ENCODE data around the gene CAMTA1.

The CAMTA1 gene

DNA sequence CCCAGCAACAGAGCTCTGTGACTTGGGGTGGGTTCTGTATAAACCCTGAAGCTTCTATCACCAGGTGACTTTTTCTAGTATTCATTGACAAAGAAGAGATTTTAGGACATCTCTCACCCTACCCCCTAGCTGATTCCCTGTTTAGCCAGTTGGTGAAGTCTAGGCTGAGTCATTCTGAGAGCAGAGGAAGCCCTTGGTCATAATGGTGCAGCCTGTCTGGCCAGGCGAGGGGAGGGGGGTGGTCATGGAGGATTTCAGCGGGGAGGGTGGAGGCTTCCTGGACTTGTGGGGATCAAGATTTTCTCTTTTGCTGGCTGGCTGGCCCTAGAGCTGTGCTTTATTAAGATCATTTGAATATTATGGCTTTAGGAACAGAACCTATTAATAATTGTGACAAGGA lies 262.6 kb downstream of the CAMTA1 start:
- DNase-seq, result no peak

DNA sequence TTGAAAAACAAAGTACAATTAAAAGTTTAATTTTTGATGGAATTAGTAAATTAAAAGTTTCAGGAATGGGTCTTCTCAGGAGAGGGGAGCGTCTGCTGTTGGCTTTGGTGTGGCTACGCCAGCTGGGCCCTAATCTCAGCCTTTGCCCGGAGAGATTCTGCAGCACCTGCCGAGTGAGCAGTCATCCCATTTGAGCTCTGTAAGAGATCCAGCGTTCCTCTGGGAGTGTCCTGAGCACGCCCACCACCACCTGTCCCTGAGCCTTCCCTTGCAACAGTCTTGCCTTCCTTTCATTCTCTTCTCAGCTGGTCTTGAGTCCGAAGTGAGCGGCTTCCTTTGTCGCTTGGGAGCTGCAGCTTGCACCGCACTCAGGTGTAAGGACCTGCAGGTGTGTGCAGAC lies 263.1 kb downstream of the CAMTA1 start:
- no peak for DNase-seq

DNA sequence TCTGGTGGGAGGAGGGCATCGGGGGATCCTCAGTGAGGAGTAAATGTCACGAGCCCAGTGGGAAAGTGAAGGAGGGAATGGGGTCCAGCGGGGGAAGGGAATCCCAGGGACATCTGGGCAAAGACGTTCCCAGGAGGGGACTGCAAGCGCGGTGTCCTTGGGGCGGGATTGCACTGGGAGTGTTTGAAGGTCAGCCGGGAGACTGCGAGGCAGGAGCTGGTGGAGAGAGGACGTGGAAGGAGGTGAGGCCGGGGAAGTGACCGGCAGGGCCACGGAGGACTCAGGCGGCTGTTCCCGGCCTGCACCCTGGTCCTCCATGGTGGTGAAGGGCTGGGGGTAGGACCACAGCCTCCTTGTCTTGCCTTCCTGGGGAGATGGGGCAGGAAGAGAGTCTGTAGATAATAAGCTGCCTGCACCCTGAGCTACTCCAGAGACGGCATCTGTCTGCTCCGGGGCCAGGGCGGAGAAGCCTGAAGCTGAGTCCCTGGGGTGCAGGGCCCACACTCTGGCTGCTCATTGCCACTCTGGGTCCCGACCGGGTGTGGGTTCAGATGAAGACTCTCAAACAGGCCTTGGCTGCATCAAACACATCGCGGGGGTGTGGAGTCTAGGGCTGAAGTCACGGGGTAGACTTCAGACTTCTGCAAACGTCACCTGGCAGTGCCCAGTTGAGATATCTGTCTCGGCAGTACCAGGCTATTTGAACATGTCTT lies 264.8 kb downstream of the CAMTA1 start:
- no peak for DNase-seq

DNA sequence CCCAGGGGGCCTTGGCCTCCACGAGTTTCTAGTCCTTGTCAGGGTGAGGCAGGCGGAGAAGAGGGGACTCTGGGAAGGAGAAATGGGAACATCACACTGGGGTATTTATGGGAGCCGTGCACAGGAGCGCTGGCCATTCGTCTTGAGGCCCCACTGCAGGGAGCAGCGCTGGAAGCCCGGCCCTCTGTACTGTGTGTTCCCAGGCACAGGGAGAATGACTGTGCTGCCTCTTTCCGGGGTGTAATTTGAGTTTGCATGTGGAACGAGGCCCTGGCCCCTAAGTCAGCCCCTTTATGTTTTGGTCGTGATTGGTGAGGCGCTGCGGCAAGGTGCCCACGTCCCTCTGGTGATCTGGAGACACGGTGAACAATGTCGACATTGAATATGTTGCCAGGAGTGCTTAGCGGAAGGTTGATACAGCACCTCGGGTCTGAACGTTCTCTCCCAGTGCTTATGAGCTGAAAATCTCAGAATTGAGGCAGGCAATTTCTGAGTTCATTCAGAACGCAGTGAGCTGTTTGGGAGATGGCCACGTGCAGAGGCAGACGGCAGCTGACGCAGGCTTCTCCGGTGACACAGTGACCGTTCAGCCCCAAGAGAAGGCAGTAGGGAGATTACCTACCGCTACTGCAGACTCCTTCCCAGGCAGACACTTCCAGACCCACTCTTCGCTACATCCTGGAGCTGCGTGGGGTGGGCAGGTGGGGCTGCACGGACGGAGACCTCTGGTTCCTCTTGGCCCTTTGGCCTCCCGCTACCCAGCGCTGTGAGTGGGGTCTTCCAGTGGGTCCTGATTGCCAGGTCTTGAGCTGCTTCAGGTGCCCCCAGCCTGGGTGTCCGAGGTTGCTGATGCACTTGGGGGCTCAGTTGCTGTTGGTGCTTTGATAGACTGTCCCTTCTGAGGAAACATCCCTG lies 265.8 kb downstream of the CAMTA1 start:
- DNase-seq, result no peak

DNA sequence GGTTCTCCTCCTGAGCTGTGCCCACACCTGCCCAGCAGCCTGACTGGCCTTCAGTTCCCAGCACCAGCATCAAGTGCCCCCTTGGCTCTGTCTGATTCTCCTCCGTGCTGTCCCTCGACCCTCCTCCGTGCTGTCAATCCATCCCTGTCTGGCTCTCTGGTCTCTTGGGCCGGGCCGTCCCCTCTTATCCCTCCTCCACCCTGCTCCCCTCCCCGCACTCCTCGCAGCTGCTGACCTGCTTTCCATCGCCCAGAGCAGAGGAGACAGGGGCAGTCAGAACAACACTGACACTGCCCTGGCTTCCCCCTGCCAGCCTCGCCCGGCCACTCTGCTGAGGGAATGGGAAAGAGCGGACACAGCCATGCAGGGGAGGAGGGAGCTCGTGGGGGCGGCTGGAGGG lies 267.4 kb downstream of the CAMTA1 start:
- DNase-seq, result no peak

DNA sequence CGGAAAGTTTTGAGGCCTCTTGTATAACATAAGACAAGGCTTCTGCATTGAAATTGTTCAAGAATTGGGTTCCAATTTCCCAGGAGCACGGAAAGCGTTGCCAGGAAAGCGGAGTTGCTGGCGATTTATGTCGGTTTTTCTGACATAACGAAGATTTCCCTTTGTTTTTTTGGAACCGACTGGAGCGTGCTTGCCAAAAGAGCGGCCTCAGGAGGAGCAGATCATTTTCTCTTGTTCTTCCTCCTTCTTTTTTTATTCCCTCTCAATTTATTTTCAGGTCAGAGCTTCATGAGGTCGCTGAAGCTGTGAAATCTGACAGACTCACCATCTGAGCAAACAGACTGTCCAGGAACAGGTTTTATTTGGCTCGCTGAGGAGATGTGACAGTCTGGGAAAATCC lies 275.5 kb downstream of the CAMTA1 start:
- no peak for DNase-seq

DNA sequence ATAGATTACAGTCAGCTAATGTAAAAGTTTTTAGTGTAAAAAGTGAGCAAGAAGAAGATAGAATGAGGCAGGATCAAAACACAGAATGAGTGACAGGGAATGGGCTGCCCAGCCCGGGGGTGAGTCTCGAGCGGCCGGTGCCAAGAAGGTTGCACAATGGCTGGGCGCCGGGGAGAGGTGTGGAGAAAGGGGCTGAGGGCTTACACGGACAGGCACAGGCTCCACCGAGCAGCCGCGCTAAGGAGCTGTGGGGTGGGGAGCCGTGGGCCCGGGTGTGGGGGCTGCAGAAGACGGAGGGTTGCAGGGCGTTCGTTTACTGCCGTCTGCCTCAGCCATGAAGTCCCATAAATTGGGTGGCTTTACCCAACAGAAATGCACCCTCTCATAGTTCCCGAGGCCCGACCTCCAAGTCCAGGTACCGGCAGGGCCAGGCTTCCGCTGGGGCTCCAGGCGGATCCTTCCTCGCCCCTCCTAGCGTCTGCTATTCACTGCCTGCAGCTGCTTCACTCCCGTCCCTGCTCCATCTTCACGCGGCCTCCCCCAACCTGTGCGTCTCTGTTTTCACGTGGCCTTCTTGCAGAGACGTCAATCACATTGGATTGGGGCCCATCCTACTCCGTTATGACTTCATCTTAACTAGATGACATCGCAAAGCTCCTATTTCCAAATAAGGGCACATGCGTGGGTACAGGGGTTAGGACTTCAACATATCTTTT lies 277.2 kb downstream of the CAMTA1 start:
- DNase-seq, result no peak

DNA sequence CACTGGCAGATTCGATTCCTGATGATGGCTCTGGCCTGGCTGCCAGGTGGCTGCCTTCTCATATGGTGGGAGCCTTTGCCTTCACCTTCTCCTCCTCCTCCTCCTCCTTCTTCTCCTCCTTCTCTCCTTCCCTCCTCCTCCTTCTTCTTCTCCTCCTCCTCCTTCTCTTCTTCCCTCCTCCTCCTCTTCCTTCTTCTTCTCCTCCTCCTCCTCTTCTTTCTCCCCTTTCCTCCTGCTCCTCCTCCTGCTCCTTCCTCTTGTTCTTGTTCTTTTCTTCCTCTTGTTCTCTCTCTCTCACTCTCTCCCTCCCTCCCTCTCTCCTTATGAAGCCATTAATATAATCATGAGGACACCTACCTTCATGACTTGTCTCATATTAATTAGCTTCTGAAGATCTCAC lies 278.7 kb downstream of the CAMTA1 start:
- no peak for DNase-seq

DNA sequence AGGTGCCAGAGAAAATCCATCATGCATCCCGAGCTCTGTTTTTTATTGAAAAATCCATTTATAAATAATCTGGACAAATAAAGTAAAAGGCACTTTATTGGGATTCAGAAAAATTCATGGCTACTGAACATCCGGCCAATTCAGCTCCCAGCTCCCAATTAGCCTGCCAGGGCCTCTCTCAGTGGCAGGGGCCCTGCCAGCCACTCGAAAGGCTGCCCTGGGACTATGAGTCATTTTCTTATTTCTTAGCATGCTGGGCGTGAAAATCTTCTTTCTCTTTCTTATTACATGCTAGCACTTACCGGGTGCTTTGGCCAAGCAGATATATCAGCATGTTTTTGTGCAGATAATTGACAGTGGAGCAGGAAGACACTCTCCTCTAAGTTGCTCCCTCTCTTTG lies 283.3 kb downstream of the CAMTA1 start:
- DNase-seq, result no peak

DNA sequence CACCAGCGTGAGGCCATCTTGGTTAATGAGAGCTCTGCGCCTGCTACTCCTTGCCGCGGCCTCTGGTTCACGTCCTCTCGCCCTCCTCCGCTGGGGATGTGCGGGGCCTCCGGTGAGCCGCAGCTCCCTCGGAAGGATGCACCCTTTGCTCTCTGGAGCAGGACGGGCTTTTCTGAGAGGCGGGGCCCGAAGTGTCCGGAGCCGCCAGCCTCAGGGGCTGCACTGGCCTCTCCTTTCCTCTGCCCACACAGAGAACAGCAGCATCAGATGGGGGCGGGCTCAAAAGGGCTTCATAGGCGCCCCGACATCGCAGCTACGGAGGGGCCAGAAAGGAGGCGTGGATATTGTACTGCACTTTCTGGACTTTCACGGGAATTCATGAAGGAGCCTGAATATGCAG lies 284.7 kb downstream of the CAMTA1 start:
- DNase-seq, result no peak

DNA sequence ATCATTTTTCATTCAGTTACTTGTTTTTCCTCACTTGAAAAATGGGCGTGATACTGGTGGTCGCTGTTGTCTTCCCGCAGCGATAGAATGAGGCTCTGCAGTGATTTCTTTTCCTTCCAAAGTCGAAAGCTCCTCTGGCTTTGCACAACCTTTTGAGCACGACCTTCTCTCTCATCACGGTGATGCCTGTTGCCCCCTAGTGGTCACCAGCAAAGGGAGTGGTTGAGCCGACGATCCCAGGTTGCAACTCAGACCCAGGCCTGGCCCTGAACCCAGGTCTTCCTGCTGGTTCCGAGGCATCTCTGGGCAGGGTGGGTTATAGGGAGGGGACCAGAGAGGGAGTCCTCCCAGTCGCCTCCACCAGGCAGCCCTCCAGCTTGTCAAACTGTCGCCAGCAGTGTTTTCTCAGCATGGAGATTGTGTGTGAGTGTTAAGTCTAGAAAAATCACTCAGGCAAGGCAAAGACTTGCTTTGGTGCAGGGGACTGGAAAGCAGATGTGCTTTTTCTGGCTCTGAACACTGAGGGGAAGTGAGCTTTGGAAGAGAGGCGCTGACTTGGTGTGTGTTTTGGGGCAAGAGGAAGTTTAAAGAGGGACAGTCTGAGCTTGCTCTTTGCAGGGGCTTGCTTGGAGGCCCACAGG lies 285.3 kb downstream of the CAMTA1 start:
- DNase-seq, result peak in 3 of 5 experiments; percentile 23 to 51 (median 29)

DNA sequence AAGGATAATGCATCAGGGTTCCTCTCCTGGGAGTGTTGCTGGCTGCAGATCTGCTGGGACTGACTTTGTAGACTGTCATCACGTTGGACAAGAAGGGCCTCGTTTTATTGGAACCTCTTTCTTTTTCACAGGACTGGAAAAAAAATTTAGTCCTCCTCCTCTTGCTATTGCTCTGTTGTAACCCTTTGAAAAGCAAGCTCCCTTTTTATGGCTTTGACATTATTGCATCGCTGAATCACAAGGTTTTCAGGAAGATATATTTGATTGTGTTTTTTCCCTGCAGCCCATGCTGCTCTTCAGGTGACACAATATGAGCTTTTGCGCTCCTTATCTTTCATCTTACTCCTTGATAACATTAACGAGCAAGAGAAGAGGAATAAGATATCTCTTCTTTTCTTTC lies 290.9 kb downstream of the CAMTA1 start:
- no peak for DNase-seq

DNA sequence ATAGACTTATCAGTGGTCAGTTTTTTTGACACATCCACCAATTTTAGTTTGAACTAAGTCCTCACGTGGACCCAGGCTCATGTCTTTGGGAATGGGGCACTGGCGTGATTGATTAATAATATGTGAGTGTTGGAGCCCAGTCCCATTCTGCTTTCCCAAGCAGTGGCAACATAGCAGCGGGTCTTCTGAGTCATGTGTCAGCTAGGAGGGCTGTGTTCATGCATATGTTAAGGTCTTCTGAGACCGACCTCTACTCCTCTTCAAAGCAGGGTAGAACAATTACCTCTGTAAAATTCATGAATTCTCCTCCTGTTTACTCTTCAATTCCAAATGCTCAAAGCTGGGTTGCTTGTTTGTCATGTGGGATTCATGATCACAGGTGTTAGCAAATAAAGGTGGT lies 291.3 kb downstream of the CAMTA1 start:
- DNase-seq, result no peak

DNA sequence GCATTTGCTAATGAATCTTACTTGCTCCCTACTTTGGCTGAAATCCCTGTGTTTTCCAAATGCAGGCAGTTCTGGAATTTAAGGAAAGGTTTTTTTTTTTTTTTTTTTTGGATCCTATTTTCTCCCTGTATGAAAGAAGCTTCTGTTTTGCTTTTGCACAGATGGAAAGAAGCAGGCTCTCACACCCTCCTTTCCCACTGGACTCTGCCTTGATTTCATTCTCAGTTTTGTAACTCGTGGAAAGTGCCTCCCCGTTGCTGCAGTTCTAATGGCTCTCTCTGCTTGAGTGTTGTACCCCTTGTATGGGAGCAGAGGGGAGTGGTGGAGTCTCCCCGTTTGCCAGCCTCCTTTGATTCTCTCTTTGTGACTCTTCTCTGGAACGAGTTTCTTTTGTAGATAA lies 291.9 kb downstream of the CAMTA1 start:
- no peak for DNase-seq

DNA sequence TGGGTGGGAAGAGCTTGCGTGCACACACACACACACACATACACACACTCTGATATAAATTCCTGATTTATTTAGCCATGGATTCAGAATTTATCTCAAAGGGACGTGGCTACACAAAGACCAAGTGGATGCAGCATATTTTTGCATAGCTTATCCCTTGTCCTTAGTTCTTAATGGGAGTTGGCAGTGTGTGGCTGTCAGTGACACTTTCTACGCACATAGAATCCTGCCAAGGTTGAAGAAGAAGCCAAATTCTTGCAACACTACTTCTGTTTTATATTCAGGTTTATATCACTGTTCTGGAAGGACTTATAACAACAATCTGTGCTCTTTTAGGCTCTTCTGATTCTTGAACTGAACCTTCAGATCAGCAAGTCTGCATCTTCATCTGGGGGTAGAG lies 292.7 kb downstream of the CAMTA1 start:
- DNase-seq, result no peak

DNA sequence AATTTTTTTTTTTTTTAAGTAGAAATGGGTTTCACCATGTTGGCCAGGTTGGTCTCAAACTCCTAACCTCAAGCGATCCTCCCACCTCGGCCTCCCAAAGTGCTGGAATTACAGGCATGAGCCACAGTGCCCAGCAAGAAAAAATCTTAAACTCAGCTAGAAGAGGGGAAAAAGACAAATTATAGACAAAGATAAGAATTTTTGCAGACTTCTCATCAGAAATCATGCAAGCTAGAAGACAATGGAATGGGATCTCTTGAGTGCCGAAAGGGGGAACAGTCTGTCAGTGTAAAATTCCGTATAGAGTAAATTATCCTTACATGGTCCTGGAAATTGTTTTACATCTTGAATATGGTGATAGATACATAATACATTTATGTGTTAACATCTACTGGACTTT lies 294.4 kb downstream of the CAMTA1 start:
- no peak for DNase-seq

DNA sequence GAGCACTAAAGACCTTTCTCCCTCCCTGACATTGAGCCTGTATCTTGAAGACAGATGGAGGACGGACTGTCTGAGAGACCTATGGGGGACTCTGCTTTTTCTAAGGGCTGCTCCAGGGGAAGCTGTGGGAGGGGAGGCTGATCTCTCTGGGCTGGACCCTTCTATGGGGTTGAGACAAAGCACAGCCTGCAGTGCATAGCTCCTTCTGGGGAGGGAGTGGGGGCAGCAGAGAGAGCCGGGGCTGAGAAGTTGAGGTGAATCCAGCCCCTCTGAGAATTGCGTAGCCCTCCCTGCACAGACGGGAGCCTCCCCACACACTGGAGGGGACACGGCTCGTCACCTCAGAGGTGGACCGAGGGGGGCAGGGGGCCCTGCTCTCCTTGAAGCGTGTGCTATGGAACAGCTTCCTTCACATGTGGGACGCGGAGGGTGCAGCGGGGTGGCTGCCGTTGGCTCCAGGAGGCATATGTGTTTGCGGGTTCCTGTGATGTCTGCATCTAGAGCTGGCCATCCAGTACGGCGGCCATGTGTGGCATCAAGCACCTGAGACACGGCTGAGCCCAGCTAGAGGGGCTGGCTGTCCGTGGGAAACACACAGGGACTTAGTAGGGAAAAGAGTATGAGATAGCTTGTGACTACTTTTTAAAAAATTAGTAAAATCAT lies 299.1 kb downstream of the CAMTA1 start:
- no peak for DNase-seq

DNA sequence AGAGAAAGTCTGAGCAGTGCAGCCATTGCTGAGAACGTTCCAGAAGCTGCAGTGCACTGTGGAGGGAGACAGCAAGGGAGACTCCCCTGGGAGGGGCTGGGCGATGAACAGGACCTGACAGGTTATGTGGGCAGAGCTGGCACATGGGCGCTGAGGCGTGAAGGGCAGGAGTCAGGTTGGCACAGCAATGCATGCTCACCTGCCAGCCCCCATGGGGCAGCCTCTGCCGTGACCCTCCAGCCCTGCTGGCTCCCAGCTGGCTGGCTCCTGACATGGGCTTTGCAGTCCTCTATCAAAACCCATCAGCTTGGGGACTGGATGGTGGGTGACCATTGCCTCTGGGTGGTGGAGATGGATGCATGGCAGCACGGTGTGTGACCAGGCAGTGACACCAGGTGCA lies 300.3 kb downstream of the CAMTA1 start:
- DNase-seq, result no peak

DNA sequence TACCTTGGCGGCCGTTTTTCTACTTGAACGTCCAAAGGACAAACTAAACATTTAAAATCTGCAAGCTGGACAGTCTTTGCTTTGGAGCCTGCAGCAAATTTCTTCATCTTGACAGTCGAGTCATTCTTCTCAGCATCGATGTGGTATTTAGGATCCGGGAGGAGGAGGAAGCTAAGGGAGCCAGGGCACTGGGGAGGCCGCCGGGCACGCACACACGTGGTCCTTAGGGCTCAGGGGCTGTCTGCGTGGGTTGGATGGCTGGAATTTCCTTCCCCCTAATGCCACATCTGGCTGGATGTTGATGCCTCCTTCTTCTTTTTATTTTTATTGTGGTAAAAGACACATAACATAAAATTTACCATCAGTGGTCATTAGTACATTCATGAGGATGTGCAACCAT lies 300.9 kb downstream of the CAMTA1 start:
- no peak for DNase-seq

DNA sequence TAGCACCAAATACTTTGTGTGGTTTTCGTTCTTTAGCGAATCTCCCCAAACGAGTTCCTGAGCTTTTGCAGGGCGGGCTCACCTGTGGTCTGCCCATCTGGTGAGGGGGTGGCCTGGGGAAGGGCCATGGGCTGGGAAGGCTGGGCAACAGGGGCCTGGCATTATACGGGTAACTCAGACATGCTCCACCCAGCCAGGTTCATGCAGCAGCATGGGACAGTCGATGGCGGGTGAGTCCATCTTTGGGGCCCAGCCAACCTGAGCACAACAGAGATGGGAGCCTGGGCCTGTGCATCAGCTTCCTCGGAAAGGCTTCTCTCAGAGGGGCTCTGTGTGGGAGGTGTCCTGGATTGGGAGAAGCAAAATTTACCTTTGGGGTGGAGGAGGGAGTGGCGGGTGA lies 302.6 kb downstream of the CAMTA1 start:
- DNase-seq, result no peak

DNA sequence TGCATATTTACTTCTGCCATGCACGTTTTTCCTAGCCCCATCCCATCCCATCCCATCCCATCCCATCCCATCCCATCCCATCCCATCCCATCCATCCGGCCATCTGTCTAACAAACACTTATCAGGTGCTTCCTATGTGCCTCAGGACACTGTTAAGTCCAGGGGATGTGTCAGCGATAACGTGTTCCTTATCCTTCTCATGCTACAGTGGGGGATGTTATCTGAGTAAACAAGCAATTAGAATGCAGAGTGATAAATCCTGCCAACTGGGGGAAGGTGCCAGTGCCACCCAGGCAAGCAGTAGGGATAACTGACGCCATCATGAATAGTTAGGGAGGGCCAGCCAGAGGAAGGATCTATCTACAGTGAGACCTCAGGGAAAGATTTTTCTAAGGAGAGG lies 304.2 kb downstream of the CAMTA1 start:
- DNase-seq, result no peak

DNA sequence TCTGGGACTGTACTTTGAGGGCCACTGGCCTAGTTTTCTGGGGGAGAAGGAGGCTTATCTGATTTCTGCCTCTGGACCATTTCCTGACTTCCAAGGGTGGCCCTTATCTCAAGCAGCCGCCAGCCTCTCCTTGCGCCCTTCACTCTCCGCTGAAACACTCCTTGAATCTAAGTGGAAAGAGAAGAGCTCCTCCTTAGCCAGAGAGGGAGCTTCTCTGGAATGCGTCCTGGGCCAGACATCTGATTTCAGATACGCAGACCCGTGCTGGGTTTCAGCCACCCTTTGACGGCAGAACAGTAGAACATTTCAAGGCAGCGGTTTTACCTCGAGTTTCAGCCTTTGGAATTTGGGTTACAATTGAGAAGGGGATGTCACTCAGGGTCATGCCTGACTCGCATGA lies 308.0 kb downstream of the CAMTA1 start:
- DNase-seq, result no peak

DNA sequence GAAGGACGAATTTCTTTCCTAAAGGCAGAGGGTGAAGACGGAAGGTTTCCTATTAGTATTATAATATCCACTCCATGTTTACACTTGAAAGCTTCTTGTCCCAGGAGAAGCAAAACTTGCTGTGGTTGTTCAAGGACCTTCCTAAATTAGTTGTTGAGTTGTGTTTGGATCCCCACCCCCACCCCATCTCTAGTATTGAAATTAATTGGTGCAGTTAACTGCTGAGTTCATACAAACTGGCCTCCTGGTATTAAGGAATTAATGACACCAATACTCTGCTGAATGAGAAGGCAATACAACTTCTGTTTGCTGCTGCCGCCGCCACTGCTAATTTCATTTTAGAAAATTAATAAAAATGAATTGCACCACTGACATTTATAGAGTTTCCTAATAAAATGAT lies 308.8 kb downstream of the CAMTA1 start:
- no peak for DNase-seq

Data from T-helper 2 cell (primary cell).